GM18507 (cell line): ENCODE measurements around the gene SIDT2.
"Not testable (repeated sequence)": the region's sequence is repeated elsewhere in the genome, so short reads cannot be mapped to it uniquely, and the experiment has no call there.

ENCODE experiments used
- DNase-seq: peaks from one replicate; pipeline ENCODE4 v3.0.0; 2011; ENCODE audit warnings: low read depth; ENCODE audit not compliant: insufficient read length; ENCODE audit errors: extremely low spot score
- FAIRE-seq: peaks from 2 replicates; lab custom pipeline; 2011; peaks lifted over from hg19 to GRCh38; lab: Jason Lieb, UNC

SIDT2 gene

GRCh38 chr11:117200813-117201657, 22.5 kb downstream of the SIDT2 start:
- FAIRE-seq (no peak), DNase-seq (no peak)

- no peak for FAIRE-seq
- no peak for DNase-seq
Measured at GRCh38 chr11:117201658-117202305, 23.2 kb downstream of the SIDT2 start.

GRCh38 chr11:117202386-117203068, 24.0 kb downstream of the SIDT2 start:
- no peak for FAIRE-seq
- DNase-seq: no peak

GRCh38 chr11:117203069-117203407, 24.5 kb downstream of the SIDT2 start:
- FAIRE-seq: no peak
- no peak for DNase-seq

- FAIRE-seq: no peak
- DNase-seq: no peak
Measured at GRCh38 chr11:117204283-117205080, 25.9 kb downstream of the SIDT2 start.

- FAIRE-seq (no peak), DNase-seq (no peak)
Measured at GRCh38 chr11:117205211-117205818, 26.8 kb downstream of the SIDT2 start.

- not testable (repeated sequence) for FAIRE-seq, DNase-seq
Measured at GRCh38 chr11:117206111-117206510, 27.6 kb downstream of the SIDT2 start.

GRCh38 chr11:117206859-117207258, 28.3 kb downstream of the SIDT2 start:
- DNase-seq, FAIRE-seq: not testable (repeated sequence)

GRCh38 chr11:117207481-117207880, 28.9 kb downstream of the SIDT2 start:
- not testable (repeated sequence) for DNase-seq, FAIRE-seq

- DNase-seq, FAIRE-seq: not testable (repeated sequence)
Measured at GRCh38 chr11:117208710-117209109, 30.2 kb downstream of the SIDT2 start.

- not testable (repeated sequence) for DNase-seq, FAIRE-seq
Measured at GRCh38 chr11:117209351-117210125, 31.0 kb downstream of the SIDT2 start.

GRCh38 chr11:117210620-117211019, 32.1 kb downstream of the SIDT2 start:
- no peak for FAIRE-seq
- DNase-seq: no peak

GRCh38 chr11:117212697-117213355, 34.3 kb downstream of the SIDT2 start:
- DNase-seq: no peak
- FAIRE-seq: no peak

- DNase-seq (no peak), FAIRE-seq (no peak)
Measured at GRCh38 chr11:117214404-117215110, 36.0 kb downstream of the SIDT2 start.

GRCh38 chr11:117217141-117218084, 38.9 kb downstream of the SIDT2 start:
- FAIRE-seq: no peak
- no peak for DNase-seq

GRCh38 chr11:117218133-117218915, 39.8 kb downstream of the SIDT2 start:
- FAIRE-seq (no peak), DNase-seq (no peak)
